GM19043 (cell line): ENCODE results near the gene CTSD.

Experiments used
- ATAC-seq: cut with Tn5 transposase; IDR thresholded peaks from one replicate; pipeline ENCODE4 v1.9.1; 2021; ENCODE audit warnings: low read depth; ENCODE audit not compliant: unreplicated experiment

CTSD gene

DNA sequence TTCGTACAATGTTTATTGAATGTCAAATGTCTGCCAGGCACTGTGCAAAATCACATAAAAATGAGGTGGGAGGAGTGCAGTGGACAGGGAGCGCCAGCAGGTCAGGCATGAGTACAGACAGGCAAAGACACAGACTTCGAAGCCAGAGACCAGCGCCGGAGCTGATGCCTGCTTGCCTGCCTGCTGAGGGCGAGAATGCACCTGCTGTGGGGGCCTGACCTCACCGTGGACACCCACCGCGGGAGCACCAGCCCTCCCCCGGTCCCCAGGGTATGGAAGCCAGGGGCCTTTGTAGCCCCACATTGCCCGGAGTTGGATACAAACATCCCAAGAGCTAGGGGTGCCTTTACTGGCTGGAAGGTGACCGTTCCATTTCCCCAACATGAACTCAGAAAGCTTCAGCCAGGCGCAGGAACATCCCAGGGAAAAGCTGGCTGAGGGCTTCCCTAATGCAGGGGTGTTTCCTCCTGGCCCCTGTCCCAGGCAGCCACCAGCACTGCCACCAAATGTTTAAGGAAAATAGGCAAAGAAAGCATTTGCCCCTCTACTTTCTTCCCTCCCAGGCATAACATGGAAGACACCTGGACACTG is 31.2 kb downstream of the CTSD start:
- ATAC-seq, result no peak

DNA sequence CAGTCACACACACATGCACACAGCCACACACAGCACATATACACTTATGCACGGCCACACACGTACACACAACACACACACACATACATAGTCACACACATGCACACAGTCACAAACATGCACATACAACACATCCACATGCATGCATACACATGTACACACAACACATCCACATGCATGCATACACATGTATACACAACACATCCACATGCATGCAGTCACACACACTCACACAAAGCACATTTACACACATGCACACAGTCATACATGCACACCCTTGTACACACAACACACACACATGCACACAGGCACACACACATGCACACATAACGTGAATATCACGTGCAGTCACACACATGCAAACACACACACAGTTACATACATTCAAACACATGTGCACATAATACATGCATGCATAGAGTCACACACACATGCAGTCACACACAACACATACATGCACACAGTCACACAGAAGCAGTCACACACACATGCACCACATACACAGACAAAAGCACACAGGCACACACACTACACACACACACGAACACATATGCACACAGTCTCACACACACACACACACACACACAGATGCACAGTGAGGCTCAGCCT is 32.2 kb downstream of the CTSD start:
- ATAC-seq, result no peak

DNA sequence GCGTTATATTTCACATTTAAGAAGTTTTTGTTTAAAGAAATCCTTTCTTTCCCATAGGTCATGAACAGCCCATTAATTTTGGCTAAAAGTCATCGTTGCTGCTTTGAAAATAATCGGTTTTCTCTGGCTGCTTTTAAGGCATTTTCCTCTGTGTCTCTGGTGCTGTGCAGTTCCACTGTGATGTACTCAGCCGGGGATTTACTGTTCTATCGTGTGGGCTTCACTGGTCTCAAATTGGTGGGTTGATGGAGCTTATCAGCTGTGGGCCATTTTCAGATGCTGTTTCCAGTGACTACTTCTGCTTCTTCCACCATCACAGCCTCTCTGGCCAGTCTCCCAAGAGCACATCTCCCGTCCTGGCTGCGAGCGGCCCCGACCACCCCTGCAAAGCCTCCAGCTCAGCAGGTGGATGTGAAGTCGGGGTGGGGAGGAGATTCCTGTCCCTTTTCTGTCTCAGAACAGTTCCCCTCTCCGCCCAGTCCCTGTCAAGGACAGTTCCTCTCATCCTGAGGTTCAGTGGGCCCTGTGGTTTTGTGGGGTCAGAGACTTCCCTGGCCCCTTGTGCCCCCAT is 33.6 kb downstream of the CTSD start:
- no peak for ATAC-seq

DNA sequence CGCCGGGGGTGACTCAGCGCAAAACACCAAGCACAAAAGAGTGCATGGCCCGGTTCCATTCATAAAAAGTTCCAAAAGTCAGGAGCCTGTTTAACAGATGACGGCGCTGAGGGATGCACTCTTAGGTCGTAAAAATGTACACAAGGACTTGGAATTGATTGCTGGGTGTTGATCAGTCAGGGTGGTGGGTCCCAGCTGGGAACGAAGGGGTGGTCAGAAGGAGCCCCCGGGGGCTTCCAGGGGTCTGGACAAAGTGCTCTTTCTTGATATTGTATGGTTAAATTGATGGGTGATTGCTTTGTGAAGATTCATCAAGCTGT is 34.1 kb downstream of the CTSD start:
- no peak for ATAC-seq

DNA sequence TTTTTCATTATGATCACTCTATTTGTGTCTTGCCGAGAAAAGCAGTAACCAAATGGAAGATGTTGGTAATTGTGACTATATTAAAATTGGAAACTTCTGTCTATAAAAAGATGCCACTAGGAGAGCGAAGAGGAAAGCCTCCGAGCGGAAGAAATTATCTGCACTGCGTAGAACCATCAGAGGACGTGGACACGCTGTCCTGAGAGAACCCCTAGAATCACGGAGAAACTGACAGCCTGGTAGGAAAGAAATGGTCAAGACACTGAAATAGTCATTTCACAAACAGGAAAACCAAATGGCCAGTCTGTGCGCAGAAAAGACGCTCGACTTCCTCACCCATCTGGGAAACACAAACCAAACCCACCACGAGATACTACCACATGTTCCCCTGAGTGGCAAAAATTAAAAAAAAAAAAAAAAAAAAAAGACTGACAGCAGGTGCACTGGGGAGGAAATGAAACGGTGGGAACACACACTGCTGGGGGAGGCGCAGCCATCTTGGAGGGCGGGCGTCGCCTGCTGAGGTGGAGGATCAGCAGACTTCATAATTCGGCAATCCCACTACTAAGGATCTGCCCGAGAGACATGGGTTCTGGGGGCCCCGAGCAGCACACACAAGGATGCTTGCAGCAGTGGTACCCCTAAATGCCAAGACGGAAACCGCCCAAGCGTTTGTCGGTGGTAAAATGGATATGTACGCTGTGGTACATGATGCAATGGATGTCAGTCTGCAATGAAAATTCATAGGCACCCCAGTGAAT is 34.6 kb downstream of the CTSD start:
- ATAC-seq, result no peak

DNA sequence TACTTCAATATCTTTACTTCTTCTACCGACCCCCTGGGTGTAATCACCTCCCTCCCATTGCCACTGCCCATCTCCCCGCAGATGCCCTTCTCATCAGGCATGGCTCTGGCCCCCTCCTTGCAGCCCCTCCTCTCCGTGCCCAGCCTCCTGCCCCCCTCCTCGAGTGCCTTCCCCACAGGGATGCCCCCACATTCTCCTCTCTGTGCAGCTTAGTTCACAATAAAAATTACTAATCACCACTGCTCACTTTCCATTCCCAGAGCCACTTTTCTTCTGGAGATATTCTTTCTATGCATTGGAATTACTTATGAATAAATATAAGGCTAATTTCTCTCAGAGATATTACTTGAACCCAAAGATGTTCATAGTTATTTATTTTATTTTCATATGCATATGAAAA is 35.4 kb downstream of the CTSD start:
- no peak for ATAC-seq

DNA sequence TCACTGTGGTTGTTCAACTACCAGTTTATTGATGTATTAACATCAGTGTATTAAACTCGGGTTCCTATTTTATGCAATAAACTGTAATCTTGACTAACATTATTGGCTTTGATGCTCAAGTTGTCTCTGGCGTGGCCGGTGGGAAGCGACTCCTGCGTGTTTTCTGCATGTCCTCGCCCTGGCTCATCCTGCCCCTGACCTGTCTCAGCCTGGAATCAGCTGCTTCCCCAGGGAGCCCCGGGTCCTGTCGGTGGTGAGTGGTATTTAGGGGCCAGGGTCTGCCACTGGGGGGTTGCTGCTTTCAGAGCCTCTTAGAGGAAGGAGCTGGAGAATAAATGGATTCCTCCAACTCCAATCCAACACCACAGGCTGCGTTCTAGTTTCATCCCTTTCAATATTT is 35.9 kb downstream of the CTSD start:
- ATAC-seq, result no peak

DNA sequence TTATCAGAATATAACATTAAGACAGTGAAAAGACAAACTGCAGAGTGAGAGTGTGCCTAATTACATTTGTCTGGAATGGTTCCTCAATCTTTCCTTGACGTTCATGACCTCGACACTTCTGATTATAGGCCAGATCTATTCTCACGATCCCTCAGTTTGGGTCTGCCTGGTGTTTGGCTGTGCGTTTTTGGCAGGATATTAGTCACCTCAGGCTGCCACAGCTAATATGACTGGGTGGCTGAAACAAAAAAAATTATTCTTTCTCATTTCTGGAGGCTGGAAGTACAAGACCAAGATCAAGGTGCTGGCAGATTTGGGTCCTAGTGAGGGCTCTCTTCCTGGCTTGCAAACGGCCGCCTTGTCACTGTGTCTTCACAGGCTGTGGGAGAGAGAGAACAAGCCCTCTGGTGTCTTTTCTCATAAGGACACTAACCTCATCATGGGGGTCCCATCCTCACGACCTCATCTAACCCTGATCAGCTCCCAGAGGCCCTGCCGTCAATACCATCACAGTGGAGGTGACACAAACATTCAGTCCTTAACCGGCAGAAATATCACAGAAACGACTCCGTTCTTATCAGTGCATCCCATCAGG is 36.5 kb downstream of the CTSD start:
- ATAC-seq, result no peak

DNA sequence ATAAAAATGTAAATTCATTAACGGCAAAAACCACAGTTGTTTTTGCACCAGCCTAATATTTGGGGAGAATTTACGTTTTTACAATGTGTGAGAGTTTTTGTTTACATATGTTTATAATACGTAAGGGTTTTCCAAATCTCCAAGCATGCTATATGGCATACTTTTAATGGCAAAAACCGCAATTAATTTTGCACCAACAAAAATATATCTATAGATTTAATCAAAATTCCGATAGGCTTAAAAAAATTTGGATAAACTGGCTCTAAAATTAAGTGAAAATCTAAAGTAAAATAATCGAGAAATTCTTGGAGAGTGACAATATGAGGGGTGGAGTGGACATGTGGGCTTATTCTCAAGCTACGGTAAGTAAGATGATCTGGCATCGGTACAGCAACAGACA is 43.9 kb downstream of the CTSD start:
- no peak for ATAC-seq

DNA sequence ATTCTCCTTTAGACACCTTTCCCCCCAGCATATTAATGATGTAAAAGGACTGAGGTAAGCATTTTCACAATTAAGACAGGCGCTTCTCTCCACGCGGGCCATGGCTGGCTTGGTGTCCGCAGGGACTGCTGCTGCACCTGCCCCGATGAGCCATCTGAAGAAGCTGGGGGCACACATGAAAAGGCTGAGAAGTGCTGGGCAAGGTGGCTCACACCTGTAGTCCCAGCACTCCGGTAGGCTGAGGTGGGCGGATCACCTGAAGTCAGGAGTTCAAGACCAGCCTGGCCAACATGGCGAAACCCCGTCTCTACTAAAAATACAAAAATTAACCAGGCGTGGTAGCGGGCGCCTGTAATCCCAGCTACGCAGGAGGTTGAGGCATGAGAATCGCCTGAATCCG is 45.4 kb downstream of the CTSD start:
- no peak for ATAC-seq

DNA sequence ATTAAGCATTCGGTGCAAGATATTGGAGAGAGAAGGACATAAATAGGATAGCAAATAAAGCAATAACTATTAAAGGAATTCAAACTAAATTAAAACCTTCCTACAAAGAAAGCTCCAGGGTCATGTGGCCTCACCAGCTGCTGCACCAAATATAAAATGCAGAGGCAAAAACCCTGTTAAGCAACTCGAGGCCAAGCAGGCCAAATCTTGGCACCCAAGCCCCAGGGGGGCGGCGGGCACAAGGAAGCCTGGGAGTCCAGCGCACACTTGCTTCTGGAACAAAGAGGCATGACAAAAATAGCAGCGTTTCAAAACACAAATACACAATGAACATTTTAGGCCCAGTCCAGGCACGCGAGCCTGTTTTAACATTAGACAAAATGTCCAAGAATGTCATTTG is 46.0 kb downstream of the CTSD start:
- no peak for ATAC-seq

DNA sequence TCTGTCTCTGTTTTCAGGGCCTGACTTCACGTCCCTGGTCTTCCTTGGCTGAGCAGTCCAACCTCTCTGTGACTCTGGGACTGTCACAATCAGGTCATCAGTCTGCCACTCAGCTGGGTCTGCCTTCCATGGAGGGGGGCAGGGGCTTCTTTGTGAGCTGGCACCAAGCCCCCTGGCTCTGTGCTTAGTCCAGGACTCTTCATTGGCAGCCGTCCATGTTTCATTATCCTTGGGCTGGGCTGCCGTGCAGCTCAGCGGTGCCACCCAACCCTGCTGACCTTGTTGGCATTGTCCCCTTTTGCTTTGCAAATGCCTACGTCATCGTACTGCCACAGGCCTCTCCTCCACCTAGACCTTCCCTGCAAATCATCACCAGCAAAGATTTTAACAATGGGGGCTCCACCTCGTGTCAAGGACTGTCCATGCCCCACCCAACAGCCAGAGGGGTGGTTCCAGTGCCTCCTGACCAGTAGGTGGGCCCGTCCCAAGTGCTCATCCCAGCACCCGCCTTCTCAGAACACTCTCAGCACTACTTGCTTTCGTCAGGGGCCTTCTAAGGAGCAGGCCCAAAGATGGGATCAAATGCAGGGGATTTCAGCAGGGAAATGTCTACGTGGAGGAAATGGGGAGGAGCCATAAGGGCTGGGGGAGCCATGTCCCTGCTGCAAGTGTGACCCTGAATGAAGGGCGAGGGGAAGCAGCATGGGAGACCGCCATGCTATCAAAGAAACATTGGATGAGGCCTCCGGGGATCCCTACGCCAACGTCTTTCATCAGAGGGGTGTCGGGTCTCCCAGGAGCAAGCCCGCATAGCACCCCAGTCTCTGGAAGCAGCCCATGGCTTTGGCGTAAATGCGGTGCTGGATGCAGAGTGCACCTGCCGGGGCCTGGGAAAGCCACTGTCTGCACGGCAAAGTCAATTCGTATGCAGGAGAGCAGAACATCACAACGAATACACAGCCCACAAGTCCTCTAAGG is 48.5 kb downstream of the CTSD start:
- ATAC-seq, result no peak

DNA sequence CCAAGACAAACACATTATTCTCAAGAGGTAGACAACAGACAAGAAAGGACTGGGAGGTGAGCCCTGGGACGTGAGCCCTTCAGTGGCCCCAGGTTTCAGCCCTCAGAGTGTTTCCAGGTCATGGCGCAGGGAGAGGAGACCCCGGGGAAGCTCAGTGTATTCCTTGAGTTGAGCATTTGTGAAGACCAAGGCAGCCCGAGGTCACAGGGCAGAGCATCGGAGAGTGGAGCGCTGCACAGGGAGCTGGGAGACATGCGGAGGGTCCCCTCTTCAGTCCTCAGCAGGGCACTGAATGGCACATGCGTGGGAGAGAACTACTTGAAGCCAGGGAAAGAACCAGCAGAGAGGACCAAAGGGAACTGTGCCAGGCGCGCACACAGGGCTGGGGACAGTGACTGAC is 55.0 kb downstream of the CTSD start:
- no peak for ATAC-seq

DNA sequence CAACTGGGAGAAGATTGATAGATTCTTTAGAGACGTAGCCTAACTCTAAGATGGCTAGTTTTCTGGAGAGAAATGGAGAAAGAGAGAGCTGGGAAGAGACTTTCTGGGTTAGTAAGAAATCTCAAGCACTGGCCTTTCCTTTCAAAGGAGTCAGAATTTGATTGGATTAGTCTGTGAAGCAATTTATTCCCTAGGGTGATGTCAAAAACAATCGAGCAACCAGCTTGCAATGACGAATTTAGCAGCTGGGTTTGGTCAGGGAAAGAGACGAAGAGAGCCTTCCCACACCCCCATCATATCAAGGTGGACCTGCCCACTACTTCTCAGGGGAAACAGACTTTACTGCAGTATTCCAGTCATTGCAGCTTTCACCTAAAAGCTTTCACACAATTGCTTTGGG is 56.0 kb downstream of the CTSD start:
- no peak for ATAC-seq

DNA sequence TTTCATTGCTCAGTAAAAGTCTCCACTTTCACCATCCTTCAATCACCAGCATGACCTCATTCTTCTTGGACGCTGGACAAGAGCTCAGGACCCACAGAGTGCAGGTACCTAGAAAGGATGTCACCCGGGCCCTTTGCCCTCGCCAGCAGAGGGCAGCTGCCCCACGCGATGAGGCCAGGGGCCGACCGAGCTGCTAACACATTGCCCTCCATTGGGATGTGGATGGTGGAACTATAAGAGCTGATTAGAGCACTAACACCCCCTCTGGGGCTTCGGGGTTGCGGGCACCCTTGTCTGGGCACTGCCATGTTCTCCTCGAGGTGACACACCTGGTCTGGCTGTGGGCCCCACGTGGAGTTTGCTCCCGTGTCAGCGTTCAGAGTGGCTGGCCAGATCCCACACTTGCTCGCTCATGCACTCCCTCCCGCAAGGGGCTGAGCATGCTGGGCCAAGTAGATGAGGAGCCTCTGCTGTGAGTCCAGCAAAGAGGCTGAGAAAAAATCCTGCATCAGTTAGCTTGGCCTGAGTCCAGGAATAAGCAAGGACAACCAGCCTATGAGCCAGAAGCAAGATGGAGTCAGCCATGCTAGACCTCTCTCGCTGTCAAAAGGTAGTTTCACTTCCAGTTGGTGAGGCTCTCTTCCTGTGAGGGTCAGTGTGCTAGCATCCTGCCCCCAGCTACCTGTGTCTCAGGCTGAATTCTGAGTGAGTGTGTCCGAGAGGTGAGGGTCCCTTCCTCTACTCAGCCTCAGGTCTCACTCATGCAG is 56.9 kb downstream of the CTSD start:
- no peak for ATAC-seq

DNA sequence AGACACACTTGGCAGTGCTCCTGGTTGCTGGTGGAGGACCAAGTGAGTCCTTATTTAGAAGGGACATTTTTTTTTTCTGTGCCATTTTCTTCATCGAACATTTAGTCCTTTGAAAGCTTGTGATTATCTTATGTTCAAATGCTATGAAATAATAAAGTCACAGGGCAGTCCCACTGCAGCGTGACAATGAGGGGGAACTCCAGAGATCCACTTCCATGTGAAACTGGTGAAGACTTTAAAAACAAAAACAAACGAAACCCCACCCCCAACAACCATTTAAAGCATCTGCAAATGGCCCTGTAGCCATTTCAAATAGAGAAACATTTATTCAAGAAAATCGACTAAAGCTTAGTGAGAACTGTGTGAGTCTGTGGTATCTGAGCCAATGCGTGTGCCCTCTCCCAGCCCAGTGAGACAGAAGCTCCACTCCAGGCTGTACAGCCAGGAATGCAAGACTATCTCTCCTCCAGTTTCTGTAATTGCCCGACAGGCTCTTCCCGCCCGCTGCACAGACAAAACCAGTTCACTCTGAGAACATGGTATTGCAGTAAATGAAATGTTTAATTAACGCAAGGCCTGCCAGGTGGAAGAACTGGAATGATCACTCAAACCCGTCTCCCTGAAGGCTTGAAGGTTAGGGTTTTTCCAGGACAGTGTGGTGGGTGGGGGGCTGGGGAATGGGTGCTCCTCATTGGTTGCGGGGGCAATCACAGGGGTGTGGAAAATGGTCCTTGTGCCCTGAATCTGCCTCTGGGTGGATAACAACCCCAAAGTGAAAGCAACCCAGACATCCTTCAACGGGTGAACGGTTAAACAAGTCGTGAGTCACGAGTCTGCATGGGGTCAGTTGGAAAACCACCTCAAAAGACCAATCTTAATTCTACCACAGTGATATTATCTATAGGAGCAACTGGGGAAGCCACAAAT is 58.3 kb downstream of the CTSD start:
- ATAC-seq, result no peak

DNA sequence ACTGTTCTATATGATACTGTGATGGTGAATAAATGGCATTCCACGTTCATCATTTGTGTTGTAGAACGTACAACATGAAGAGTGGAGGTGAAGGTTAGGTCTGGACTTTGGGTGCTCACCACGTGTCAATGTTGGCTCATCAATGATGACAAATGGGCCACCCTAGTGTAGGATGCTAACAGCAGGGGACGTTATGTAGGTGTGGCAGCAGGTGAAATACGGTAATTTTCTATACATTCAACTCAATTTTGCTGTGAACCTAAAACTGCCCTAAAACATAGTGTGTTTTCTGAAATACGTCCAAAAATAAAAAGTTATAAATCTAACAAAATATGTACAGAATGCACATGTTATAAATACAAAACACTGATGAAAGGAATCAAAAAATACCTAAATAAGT is 60.6 kb downstream of the CTSD start:
- ATAC-seq, result no peak
